ENCODE data around the gene FGFR4. TPM values are rescaled to one million over a fixed set of nuclear protein-coding genes. Genes with fewer than 3 reads are reported as not detected.

FGFR4 gene
- 1 to 10 TPM in 3 of 4 donors, under 1 TPM in 1; 0.68 to 5.9 (median 1.9) TPM for total RNA-seq

DNA sequence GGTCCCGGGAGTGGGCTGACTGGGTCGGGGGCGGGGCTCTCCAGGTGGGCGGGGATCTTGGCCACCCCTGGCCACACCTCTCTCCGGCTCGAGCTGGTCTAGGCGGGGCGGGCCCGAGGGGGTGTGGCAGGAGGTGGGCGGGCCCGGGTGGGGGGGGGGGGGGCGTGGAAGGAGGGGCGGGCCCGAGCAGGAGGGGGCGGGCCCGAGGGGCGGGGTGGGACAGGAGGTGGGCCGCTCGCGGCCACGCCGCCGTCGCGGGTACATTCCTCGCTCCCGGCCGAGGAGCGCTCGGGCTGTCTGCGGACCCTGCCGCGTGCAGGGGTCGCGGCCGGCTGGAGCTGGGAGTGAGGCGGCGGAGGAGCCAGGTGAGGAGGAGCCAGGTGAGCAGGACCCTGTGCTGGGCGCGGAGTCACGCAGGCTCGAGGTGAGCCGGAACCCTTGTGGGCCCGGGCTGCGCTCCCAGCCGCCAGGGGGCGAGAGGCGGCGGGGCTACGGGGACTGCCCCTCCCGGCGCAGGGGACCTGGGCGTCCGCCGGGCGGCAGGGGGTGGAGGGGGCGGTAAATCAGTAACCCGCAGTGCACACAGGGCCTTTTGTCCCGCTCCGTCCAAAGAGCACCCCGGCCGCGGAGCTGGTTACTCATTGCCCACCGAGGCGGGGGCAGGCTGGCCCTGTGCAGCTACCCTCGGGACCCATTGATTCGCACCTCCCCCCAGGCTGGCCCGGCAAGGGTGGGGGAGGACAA lies at the start of gene FGFR4:
TSS of gene FGFR4 (plus strand) at position 262 of the 744 bp plus-strand sequence. CDS start 2,688 bp downstream, outside the sequence.
- Histone ChIP-seq H3K27me3 (peaks cover 0 to 37% (median 0%) of the 10 kb centered on the region in 4 donors), H3K27ac (peak within 1 kb of the TSS; percentile 9 to 68 (median 41)), H3K9me3 (no peaks in the 10 kb centered on the region), H3K36me3 (no peaks in the 10 kb centered on the region), H3K4me1 (peaks cover 8 to 47% (median 10%) of the 10 kb centered on the region in 3 donors), H3K4me3 (peak within 1 kb of the TSS; percentile 38 to 75 (median 48))
- intact Hi-C loops (cut with DNase I): no loop called here
- WGBS, 2 donors: 0% methylated on average over 7 of the region's 68 CpGs; no CpG with 5 or more reads in 1 of the 2 donors
- TF ChIP-seq, protein P1, sequence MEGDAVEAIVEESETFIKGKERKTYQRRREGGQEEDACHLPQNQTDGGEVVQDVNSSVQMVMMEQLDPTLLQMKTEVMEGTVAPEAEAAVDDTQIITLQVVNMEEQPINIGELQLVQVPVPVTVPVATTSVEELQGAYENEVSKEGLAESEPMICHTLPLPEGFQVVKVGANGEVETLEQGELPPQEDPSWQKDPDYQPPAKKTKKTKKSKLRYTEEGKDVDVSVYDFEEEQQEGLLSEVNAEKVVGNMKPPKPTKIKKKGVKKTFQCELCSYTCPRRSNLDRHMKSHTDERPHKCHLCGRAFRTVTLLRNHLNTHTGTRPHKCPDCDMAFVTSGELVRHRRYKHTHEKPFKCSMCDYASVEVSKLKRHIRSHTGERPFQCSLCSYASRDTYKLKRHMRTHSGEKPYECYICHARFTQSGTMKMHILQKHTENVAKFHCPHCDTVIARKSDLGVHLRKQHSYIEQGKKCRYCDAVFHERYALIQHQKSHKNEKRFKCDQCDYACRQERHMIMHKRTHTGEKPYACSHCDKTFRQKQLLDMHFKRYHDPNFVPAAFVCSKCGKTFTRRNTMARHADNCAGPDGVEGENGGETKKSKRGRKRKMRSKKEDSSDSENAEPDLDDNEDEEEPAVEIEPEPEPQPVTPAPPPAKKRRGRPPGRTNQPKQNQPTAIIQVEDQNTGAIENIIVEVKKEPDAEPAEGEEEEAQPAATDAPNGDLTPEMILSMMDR (IDR thresholded peaks at IDR 0.05): peak; percentile 31 to 78 (median 60)
- no peak for TF ChIP-seq POLR2A (IDR thresholded peaks at IDR 0.05)
- DNase-seq: peak; percentile 30

DNA sequence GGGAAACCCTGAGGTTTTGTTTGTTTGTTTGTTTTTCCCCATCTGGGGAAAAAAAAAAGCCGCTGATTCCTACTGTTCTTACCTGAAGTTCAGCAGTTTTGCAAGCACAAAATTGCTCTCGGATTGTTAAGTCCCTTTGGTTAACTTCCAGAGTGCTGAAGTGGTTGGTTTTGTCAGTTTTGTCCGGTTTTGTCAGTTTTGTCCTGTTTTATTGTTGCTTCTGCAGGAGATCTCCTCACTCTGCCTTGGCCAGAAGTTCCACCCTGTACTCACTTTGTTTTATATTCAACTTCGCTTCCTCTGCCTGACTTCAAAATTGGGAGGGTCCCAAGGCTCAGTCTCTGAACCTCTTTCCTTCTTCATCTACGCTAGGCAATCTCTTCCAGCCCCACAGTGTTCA lies 49.8 kb upstream of the FGFR4 start:
- TF ChIP-seq, protein P1 (IDR thresholded peaks at IDR 0.05): no peak
- TF ChIP-seq POLR2A (IDR thresholded peaks at IDR 0.05): no peak
- DNase-seq: no peak
- Histone ChIP-seq H3K4me1 (peaks cover 0 to 12% (median 0%) of the 10 kb centered on the region in 3 donors), H3K4me3 (no peak overlapping the region), H3K36me3 (peaks cover 0 to 33% (median under 1%) of the 10 kb centered on the region in 3 donors), H3K27ac (no peak overlapping the region), H3K27me3 (no peaks in the 10 kb centered on the region), H3K9me3 (no peaks in the 10 kb centered on the region)
- 94 to 96% methylated on average over 5 of the region's 5 CpGs for WGBS, 2 donors
- intact Hi-C loops (cut with DNase I): no loop called here

DNA sequence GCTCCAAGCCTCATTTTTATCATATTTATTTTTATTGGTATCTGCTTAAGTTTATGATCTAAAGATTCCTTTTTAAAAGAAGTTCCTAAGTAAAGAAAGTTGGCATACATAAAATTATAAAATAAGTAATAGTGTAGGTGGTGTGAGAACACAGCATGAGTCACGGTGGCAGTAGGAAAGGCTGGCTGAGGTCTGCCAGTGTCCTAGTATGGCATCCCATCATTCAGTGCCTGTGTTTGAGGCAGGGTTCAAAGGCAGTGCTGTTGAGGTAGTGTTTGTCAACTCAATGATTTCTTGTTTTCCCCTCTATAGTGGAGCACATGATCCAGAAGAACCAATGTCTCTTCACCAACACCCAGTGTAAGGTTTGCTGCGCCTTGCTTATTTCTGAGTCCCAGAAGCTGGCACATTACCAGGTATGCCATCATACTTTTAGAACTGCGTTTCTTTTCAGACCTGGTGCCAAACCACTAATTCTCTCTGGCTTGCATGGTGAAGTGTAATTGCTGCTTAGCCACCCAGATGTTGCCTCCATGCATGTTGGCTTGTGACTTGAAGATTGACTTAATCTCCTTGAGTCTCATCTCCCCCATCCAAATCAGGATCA lies 45.8 kb upstream of the FGFR4 start:
- no peak for DNase-seq

DNA sequence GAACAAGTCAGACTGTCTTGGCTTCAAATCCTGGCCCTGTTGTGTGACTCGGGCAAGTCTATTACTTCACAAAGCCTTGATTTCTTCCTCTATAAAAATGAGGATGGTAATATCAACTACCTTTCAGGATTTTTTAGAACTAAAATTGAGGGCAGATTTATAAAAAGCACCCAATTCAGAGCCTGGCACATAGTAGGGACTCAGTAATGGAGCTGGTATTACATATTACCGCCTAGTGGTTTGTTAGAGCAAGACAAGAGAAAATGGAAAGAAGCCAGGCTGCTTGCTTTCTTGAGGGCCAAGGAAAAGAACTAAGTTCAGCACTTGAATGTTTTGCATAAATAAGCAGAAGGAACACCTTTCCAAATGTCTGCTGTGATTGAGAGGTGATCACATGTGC lies 44.8 kb upstream of the FGFR4 start:
- H3K36me3 ChIP-seq: peaks cover 4 to 67% (median 18%) of the 10 kb centered on the region in 3 donors
- intact Hi-C loops (cut with DNase I): no loop called here
- no peak overlapping the region for H3K27ac ChIP-seq
- peaks cover 0 to 19% (median 0%) of the 10 kb centered on the region in 3 donors for H3K4me1 ChIP-seq
- no peaks in the 10 kb centered on the region for H3K9me3 ChIP-seq
- TF ChIP-seq POLR2A (IDR thresholded peaks at IDR 0.05): no peak
- TF ChIP-seq, protein P1 (IDR thresholded peaks at IDR 0.05): no peak
- no peaks in the 10 kb centered on the region for H3K27me3 ChIP-seq
- 95 to 100% methylated on average over 2 of the region's 2 CpGs for WGBS, 2 donors
- no peak for DNase-seq
- no peak overlapping the region for H3K4me3 ChIP-seq

More for the DNA sequence above, 45.8 kb upstream of the FGFR4 start:
- intact Hi-C loops (cut with DNase I): no loop called here
- WGBS, 2 donors: 45 to 55% methylated on average over 3 of the region's 3 CpGs
- H3K4me1 ChIP-seq: peaks cover 0 to 19% (median 0%) of the 10 kb centered on the region in 3 donors
- peaks cover 4 to 59% (median 18%) of the 10 kb centered on the region in 3 donors for H3K36me3 ChIP-seq
- no peaks in the 10 kb centered on the region for H3K9me3 ChIP-seq
- no peak for TF ChIP-seq POLR2A (IDR thresholded peaks at IDR 0.05)
- TF ChIP-seq, protein P1 (IDR thresholded peaks at IDR 0.05): no peak
- peak overlapping the region in 1 of 4 donors; percentile 33 for H3K27ac ChIP-seq
- no peak overlapping the region for H3K4me3 ChIP-seq
- H3K27me3 ChIP-seq: no peaks in the 10 kb centered on the region

DNA sequence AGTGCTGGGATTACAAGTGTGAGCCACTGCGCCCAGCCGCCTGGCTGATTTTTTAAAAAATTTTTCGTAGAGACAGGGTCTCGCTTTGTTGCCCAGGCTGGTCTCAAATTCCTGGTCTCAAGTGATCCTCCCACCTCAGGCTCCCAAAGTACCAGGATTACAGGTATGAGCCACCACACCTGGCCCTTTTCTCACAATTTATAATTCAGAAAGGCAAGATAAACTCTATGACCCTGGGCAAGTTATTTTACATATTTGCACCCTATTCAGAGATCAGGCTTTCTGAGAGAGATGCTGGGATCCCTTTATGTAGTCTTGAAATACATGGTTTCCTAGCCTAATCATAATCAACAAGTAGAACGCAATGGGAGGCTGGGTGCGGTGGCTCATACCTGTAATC lies 43.6 kb upstream of the FGFR4 start:
- no peak for DNase-seq
- intact Hi-C loops (cut with DNase I): no loop called here
- H3K36me3 ChIP-seq: peaks cover 4 to 77% (median 18%) of the 10 kb centered on the region in 3 donors
- H3K9me3 ChIP-seq: no peaks in the 10 kb centered on the region
- no peak overlapping the region for H3K4me3 ChIP-seq
- H3K27me3 ChIP-seq: no peaks in the 10 kb centered on the region
- H3K27ac ChIP-seq: no peak overlapping the region
- H3K4me1 ChIP-seq: peaks cover 0 to 19% (median 0%) of the 10 kb centered on the region in 3 donors
- TF ChIP-seq, protein P1 (IDR thresholded peaks at IDR 0.05): no peak
- TF ChIP-seq POLR2A (IDR thresholded peaks at IDR 0.05): no peak
- WGBS, 2 donors: 90 to 100% methylated on average over 5 of the region's 6 CpGs

Measured in esophagus squamous epithelium (tissue), 5 donors.